Memory B cell (primary cell): ENCODE results near the gene SIVA1.

Experiments
- ATAC-seq: fragments of 150-1000 bp; cut with Tn5 transposase; 2 replicates; pipeline ENCODE4 v1.10.0; 2021; ENCODE audit warnings: low read depth, mild to moderate bottlenecking, moderate library complexity
- DNase-seq, 2 donors: peaks; one replicate each; pipeline ENCODE4 v3.0.0; 2022; ENCODE audit warnings: low spot score in 2 of 2
- H3K27ac Mint-ChIP-seq: one replicate; pipeline ENCODE4 v1.8.0; 2022; ENCODE audit warnings: mild to moderate bottlenecking, moderate library complexity, mixed read lengths
- H3K27me3 Mint-ChIP-seq: one replicate; pipeline ENCODE4 v1.8.0; 2022; ENCODE audit warnings: mixed read lengths
- H3K36me3 Mint-ChIP-seq: one replicate; pipeline ENCODE4 v1.8.0; 2022; ENCODE audit warnings: mild to moderate bottlenecking, mixed read lengths
- H3K4me1 Mint-ChIP-seq: one replicate; pipeline ENCODE4 v1.8.0; 2022; ENCODE audit warnings: mixed read lengths
- H3K4me3 Mint-ChIP-seq: one replicate; pipeline ENCODE4 v1.8.0; 2022; ENCODE audit warnings: mild to moderate bottlenecking, moderate library complexity, mixed read lengths
- H3K9me3 Mint-ChIP-seq: one replicate; pipeline ENCODE4 v1.8.0; 2022; ENCODE audit warnings: mixed read lengths

Gene SIVA1

DNA sequence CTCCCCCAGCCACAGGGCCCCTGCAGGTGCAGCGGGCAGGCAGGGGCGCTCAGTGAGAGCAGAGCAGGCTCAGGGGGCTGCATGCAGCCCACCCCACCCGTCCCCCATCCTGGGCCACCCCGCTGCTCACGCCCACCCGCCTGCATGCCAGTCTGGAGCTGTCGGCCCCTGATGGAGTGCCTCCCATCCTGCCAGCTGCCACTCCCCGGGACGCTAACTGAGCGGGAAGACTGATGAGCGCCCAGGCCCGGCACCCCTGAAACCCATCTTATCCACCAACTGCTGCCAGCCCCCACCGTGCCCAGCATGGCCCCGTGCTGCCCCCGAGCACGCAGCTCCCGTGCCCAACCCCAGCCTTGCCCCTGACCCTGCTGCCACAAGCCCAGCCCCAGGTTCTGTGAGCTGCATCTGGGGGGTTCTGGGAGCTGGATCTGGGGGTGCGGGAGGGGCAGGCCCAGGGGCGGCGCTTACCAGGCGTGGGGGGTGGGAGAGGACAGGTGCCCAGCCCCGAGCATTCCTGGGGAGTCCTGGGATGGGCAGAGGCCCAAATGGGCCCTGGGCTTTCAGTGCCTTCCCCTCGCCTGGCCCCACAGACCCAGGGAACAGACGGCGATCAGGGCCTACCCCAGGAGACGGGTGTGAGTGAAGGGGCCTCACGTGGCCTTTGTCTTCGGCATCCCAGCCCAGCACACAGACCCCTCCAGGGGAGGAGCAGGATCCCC, 29.3 kb downstream of the SIVA1 start:
- no peak for DNase-seq
- H3K4me3 Mint-ChIP-seq = no peak overlapping the region
- H3K27me3 Mint-ChIP-seq = no peaks in the 10 kb centered on the region
- H3K9me3 Mint-ChIP-seq = no peaks in the 10 kb centered on the region
- no peak overlapping the region for H3K27ac Mint-ChIP-seq
- H3K4me1 Mint-ChIP-seq = no peaks in the 10 kb centered on the region
- ATAC-seq = no peak
- no peaks in the 10 kb centered on the region for H3K36me3 Mint-ChIP-seq

DNA sequence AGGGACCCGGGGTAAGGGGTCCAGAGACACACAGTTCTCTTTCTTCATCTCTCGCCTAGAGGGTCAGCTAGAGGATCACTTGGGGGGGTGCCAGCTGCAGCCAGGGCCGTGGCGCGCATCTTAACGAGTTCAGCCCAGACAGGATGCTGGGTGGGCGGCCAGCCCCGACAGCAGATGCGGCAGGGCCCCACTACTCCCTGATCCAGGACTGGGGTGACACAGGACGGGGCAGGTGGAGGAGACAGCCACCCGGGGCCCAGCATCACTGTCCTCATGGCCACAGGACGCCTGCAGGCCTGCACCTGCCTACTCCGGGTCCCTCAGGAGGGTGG, 29.8 kb downstream of the SIVA1 start:
- H3K27me3 Mint-ChIP-seq = no peaks in the 10 kb centered on the region
- H3K36me3 Mint-ChIP-seq = no peaks in the 10 kb centered on the region
- ATAC-seq (no peak), DNase-seq (no peak)
- no peak overlapping the region for H3K4me3 Mint-ChIP-seq
- no peak overlapping the region for H3K27ac Mint-ChIP-seq
- H3K4me1 Mint-ChIP-seq = no peaks in the 10 kb centered on the region
- H3K9me3 Mint-ChIP-seq = no peaks in the 10 kb centered on the region

DNA sequence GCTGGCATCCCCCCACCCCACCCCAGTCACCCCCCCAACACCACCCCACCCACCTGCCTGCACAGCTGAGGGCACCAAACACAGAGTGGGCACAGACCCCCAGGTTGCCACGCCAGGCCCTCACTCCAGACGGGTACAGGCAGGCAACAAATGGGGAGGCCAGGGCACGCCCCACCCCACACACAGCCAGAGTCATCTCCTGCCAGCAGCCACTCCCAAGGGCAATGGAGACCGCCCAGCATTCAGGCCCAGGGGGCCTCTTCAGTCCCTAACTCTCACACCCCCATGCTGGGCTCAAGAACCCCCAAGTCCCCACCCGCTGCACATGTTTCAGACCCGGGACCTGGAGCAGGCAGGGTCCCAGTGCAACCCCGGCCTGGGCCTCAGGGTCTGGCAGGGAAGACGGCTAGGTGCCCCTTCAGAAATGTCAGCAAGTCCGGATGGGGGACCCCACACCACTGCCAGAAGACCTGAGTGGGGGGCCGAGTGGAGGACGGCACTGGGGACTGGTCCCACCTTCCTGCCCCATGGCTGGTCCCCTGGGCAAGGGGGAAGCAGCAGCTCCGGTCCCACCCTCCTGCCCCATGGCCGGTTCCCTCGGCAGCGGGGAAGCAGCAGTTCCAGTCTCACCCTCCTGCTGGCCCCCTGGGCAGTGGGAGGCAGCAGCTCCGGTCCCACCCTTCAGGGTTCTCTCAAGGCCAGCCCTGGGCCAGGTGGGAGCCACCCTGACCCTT, 30.7 kb downstream of the SIVA1 start:
- Mint-ChIP-seq H3K36me3 (no peaks in the 10 kb centered on the region), H3K4me1 (no peaks in the 10 kb centered on the region), H3K27ac (no peak overlapping the region), H3K27me3 (no peaks in the 10 kb centered on the region), H3K4me3 (no peak overlapping the region), H3K9me3 (no peaks in the 10 kb centered on the region)
- ATAC-seq = no peak
- DNase-seq = no peak

DNA sequence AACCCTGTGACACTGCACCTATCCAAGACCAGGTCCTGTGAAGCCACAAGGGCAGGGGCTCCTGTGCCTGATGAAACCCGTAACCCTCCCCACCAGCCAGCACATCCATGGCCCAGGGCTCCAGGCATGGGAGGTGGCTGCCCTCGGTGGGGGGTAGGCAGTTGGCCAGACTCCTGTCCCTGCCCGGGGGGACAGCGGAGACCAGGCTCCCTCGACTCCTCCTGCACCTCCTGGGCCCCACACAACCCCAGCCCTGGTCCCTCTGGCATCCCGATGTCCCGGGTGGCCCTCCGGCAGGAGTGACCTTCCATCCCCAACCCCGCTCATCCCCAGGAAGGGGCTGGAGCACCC, 31.2 kb downstream of the SIVA1 start:
- ATAC-seq = no peak
- no peaks in the 10 kb centered on the region for H3K4me1 Mint-ChIP-seq
- no peak overlapping the region for H3K27ac Mint-ChIP-seq
- no peaks in the 10 kb centered on the region for H3K36me3 Mint-ChIP-seq
- no peaks in the 10 kb centered on the region for H3K9me3 Mint-ChIP-seq
- no peaks in the 10 kb centered on the region for H3K27me3 Mint-ChIP-seq
- no peak for DNase-seq
- H3K4me3 Mint-ChIP-seq = no peak overlapping the region

DNA sequence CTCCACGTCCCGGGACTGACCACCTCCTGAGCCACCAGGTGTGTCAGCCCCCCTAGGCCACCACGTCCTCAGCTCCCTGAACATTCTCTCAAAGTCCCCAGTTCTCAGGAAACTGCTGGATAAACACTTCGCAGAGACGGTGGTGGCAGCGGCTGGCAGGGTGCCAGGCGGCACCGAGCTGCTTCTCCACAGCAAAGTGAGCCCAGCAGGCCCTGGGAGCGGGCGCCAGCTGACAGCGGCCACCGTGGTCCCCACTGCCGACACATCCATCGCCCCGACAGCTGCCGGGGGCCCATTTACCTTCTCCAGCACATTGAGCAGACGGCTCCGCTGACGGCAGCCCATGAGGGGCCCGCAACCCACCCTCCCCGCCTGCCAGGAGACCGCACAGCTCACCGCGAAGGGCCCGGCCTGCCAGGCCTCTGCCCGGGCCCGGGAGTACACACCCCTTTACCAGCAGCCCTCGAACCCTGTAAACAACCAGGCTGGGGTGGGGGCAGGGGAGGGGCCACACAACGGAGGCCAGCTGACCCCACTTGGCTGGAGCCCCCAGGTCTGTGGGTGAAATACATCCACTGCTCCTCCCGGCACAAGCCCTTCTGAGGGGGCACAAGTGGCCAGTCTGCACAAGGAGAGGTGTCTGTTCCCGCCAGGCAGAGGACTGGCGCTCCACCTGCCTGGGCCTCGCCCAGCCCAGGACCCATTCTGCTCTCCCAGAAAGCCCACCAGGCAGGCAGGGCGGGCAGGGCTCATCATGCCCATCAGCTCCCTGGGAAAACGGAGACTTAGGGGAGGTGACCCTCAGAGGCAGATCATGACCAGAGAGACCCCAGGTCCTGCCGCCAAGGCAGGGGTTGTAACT, 32.1 kb downstream of the SIVA1 start:
- no peak for DNase-seq
- H3K36me3 Mint-ChIP-seq = no peaks in the 10 kb centered on the region
- H3K27ac Mint-ChIP-seq = no peak overlapping the region
- no peaks in the 10 kb centered on the region for H3K9me3 Mint-ChIP-seq
- H3K27me3 Mint-ChIP-seq = no peaks in the 10 kb centered on the region
- no peak overlapping the region for H3K4me3 Mint-ChIP-seq
- no peak for ATAC-seq
- no peaks in the 10 kb centered on the region for H3K4me1 Mint-ChIP-seq

DNA sequence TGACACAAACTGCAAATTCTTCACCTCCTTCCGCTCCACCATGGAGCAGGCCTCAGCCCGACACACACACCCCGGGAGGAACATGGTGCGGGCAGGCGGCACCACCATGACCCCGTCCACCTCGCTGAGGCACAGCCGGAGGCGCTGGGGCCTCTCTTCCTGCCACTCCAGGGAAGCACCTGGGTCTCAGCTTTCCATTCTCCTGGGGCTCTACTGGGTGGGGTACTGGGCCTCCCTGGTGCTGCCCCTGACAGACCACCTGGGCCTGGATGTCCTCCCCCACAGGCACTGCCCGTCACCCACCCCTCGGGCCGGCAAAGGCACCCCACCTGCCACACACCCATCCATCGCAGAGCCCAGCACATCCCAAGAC, 32.7 kb downstream of the SIVA1 start:
- Mint-ChIP-seq H3K27ac (peak overlapping the region; percentile 47), H3K36me3 (no peaks in the 10 kb centered on the region), H3K4me3 (no peak overlapping the region), H3K4me1 (no peaks in the 10 kb centered on the region), H3K9me3 (no peaks in the 10 kb centered on the region), H3K27me3 (no peaks in the 10 kb centered on the region)
- ATAC-seq = no peak
- no peak for DNase-seq

DNA sequence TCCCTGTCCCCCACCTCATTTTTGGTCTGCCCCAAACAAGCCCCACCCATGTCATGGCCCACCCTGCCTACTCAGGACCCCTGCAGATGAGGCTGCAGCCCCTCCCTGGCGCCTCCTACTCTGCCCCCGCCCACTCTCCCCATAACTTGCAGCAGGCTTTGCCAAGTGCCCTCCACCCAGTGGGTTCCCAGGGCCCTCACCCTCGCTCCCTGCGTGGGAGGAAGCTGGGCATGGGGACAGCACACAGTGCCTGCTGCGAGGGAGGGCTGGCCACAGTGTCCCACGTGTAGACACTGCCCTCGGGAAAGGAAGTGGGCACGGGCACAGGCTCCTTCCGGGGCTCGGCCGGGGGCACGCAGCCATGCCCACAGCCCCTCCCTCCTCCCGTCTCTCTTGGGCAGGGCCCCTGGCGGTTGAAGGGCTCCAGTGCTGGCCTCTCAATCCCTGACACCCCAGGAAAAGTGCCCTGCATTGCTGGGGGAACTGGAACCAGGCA, 33.2 kb downstream of the SIVA1 start:
- ATAC-seq = no peak

DNA sequence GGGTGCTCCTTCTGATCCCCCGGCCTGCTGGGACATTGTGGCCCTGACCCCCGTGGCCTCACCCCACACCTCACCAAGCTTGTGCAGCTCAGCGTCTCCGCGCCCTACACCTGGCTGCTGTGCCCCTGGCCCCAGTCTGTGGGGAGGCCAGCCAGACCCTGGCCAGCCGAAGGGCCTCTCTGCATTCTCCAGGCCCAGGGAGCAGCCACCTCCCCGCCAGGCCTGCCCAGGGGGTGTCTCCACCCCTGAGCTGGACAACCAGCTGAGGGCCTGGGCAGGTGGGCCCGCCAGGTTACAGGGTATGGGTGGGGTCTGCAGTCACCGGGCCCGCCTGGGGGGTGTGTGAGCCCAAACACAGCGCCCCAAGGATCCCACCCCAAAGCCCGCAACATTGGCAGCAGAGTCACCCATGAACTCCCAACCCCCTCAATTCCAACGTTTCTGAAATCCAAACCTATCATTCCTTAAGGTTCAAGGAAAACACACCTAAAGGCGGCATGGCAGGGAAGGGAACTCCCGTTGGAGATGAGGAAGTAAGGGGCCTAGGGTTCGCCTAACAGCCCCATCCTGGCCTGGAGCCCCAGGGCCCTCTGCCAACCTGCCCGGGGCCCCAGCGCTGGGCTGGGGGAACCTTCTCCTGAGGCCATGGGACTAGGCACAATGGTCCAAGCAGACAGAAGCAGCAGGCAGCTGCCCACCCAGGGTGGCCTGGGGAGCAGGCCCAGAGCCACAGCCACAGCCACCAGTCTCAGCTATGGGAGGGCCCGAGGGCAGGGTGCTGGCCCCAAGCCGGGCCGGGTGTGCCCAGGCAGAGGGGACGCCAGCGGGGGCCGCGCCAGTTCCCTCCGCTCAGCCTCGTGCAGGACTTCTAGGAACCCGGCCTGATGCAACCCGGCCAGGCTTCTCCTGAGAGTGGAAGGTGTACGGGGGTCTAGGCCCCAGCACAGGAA, 34.1 kb downstream of the SIVA1 start:
- H3K9me3 Mint-ChIP-seq = no peaks in the 10 kb centered on the region

More for the DNA sequence above, 33.2 kb downstream of the SIVA1 start:
- Mint-ChIP-seq H3K4me1 (no peaks in the 10 kb centered on the region), H3K27me3 (no peaks in the 10 kb centered on the region), H3K4me3 (no peak overlapping the region), H3K9me3 (no peaks in the 10 kb centered on the region), H3K36me3 (peaks cover 1% of the 10 kb centered on the region), H3K27ac (peak overlapping the region; percentile 47)
- DNase-seq = no peak

DNA sequence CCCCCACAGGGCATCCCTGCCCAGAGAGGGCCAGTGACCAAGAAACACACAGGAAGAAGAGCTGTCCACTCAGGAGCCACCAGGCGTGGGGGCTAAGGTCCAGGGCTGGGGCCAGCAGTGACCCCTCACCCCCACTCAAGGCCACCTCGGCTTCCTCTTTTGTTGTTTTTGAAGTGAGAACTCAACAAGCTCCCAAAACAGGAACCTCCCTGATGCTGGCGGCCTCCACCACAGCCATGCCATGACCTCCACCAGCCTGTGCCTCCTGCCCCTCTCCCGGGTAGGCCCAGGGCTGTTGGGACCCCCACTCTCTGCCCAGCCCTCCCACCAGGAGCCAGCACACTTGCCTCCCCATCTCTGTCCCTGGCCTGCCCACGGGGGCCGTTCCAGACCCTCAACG, 34.8 kb downstream of the SIVA1 start:
- Mint-ChIP-seq H3K27me3 (no peaks in the 10 kb centered on the region), H3K4me1 (peaks cover 8% of the 10 kb centered on the region), H3K27ac (no peak overlapping the region), H3K36me3 (peaks cover 7% of the 10 kb centered on the region), H3K9me3 (no peaks in the 10 kb centered on the region), H3K4me3 (no peak overlapping the region)
- ATAC-seq (no peak), DNase-seq (no peak)

More for the DNA sequence above, 34.1 kb downstream of the SIVA1 start:
- ATAC-seq (no peak), DNase-seq (no peak)
- H3K27ac Mint-ChIP-seq = no peak overlapping the region
- H3K36me3 Mint-ChIP-seq = peaks cover 7% of the 10 kb centered on the region
- no peak overlapping the region for H3K4me3 Mint-ChIP-seq
- peaks cover 4% of the 10 kb centered on the region for H3K4me1 Mint-ChIP-seq
- no peaks in the 10 kb centered on the region for H3K27me3 Mint-ChIP-seq

DNA sequence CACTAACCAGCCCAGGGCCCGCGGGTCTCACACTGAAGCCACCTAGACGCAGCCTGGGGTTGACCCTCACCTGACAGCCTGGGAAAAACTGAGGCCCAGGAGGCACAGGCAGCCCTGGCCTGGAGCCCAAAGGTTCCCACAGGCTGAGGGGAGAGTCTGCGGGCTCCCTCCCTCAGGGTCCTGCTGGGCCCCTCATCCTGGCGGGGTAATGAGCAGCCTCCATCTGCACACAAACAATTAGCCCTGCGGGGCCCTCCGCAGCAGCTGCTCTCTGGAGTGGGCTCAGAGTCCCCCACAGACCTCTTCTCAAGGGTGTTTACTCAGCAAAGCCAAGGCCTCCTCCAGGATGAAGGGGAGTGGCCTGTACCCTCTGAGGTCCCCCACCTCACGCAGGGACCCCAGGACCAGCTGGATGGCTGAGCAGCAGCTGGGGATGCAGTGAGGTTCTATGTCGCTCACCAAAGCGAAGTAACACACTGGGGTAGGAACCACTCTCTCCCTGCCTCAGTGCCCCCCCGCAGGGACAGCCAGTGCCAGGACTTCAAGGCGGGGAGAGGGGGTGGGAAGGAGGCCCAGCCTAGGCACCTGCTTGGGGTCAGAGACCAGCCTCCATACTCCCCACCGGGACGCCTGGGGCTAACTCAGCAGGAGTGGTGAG, 35.3 kb downstream of the SIVA1 start:
- Mint-ChIP-seq H3K27me3 (no peaks in the 10 kb centered on the region), H3K27ac (no peak overlapping the region), H3K36me3 (peaks cover 7% of the 10 kb centered on the region), H3K4me1 (peaks cover 12% of the 10 kb centered on the region), H3K4me3 (no peak overlapping the region), H3K9me3 (no peaks in the 10 kb centered on the region)
- DNase-seq (no peak), ATAC-seq (no peak)

DNA sequence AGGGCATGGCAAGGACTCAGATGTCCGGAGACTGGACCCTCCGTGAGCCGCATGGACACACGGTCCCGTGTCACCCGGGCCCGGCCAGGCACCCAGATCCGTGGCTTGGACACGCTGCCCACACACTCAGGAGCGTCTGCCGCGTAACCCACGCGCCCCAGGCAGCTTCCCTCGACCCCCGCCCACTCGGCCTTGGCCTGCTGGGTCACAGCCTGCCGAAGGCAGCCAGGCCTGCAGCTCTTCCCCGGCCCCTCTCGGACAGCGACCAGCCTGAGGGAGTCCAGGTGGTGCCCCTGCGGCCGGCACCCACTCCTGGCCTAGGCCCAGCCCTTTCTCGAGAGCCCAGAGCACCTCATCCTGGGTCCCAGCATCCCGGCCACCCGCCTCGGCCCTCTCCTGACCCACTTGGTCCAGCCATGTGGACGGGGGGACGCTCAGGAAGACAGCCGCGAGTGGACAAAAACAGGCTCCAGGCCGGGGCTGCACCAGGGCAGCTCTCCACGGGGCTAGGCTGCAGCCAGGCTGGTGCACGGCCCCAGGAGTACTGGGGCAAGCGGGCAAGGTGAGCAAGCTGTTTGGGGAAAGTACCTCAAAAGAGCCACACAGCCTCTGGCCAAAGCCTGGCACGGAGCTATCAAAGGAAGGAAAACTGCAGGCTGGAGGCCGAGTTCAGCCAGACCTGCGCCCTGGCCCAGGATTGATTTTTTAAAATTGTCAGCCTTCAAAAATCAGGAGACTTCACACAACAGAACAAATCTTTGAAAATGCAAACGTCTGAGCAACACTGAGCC, 36.1 kb downstream of the SIVA1 start:
- ATAC-seq (no peak), DNase-seq (no peak)
- peaks cover 18% of the 10 kb centered on the region for H3K4me1 Mint-ChIP-seq
- no peaks in the 10 kb centered on the region for H3K27me3 Mint-ChIP-seq
- H3K4me3 Mint-ChIP-seq = no peak overlapping the region
- no peak overlapping the region for H3K27ac Mint-ChIP-seq
- no peaks in the 10 kb centered on the region for H3K9me3 Mint-ChIP-seq
- H3K36me3 Mint-ChIP-seq = peaks cover 7% of the 10 kb centered on the region

DNA sequence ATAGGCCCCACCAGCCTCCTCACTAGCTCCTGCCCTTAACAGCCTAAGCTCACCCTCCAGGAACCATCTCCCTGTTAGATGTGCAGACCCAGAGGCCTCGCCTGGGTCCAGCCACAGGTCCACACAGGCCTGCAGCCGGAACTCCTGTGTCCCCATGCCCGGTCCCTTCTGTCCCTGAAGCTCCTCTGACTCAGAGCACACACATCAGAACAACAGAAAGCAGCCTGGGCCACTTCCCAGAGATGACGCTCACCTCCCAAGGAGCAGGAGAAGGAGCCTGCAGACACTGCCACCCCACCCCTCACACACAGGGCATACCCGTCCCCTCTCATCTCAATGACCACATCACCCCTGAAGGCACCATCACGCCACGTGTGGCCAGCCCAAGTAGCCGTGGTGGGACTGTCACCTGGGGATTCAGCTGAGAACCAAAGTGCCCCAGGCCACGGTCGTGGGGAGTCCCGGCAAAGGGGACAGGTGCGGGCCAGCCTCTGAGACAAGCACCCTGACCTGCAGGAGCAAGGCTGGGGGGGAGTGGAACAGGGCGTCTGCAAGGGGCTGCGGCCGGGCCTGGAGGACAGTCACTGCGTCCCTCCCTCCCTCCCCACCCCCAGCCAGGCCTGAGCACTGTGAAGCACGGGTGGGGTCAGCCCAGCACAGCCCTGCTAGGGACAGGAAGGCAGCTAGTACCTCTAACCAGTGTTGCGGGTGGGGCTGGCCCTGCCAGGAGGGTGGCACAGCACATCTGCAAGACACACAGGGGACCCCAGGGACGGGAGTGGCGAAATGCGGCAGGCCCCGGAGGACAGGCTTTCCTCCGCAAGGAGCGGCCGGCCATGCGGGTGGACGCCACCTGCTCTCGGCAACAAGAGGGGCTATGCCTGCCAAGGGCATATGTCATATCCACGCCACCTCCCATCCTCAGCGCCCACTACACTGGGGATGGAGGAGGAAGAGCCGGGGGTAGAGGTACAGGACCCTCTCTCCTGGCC, 37.1 kb downstream of the SIVA1 start:
- no peak for ATAC-seq
- peaks cover 22% of the 10 kb centered on the region for H3K4me1 Mint-ChIP-seq
- H3K9me3 Mint-ChIP-seq = no peaks in the 10 kb centered on the region
- DNase-seq = no peak
- no peak overlapping the region for H3K4me3 Mint-ChIP-seq
- peaks cover 7% of the 10 kb centered on the region for H3K36me3 Mint-ChIP-seq
- no peaks in the 10 kb centered on the region for H3K27me3 Mint-ChIP-seq
- H3K27ac Mint-ChIP-seq = no peak overlapping the region
